ENCODE results near the gene GPRIN3. TPM values are rescaled to one million over a fixed set of nuclear protein-coding genes. Genes with fewer than 3 reads are reported as not detected.

Gene GPRIN3
- total and polyA plus RNA-seq, 10 of the 15 experiments (the other 5 are each of a cell fraction or from before 2014, with no cell fraction given): under 0.01 to 0.05 (median 0.01) TPM; not detected in 6

GRCh38 chr4:89263265-89263664 lies 44.3 kb downstream of the GPRIN3 start:
- H3K4me2 ChIP-seq (ENCODE audit: control insufficient read depth, insufficient read depth): no peak overlapping the region
- DNase-seq (ENCODE audit: low read depth, low spot score) (no peak), ATAC-seq (no peak), FAIRE-seq (no peak)
- no peaks in the 10 kb centered on the region; a peak in 1 of 4 replicates for H3K27me3 ChIP-seq (replicated peaks in 1 of 2; ENCODE audit: control insufficient read depth in 2 of 2, insufficient read depth in 2 of 2, low read length in 1 of 2)
- in situ Hi-C loops (cut with MboI) (no loop called here), intact Hi-C loops (cut with micrococcal nuclease; ENCODE audit: unreplicated experiment) (no loop called here)
- CTCF ChIA-PET: interaction anchor here (1.4 kb wide), 1 partner anchor 12 kb away, joined by 6 read pairs; no protein-coding TSS in a partner anchor
- H2AFZ ChIP-seq (ENCODE audit: control insufficient read depth, low read depth, low read length): no peak overlapping the region
- H4K20me1 ChIP-seq (ENCODE audit: control insufficient read depth, insufficient read depth): no peaks in the 10 kb centered on the region
- SMC1A ChIA-PET (ENCODE audit: uncharacterized antibody, unreplicated experiment): no interaction called here
- no peak overlapping the region for H3K27ac ChIP-seq (ENCODE audit: control insufficient read depth, insufficient read depth)
- POLR2A ChIA-PET: no interaction called here
- no peaks in the 10 kb centered on the region for H3K4me1 ChIP-seq (ENCODE audit: control insufficient read depth, insufficient read depth, low read length)
- no peaks in the 10 kb centered on the region for H3K79me2 ChIP-seq (ENCODE audit: control insufficient read depth, insufficient read depth, low read length)
- H3K9ac ChIP-seq (ENCODE audit: control insufficient read depth, insufficient read depth, low read length): no peak overlapping the region
- WGBS (ENCODE audit: insufficient coverage, insufficient replicate concordance, low lambda C conversion rate, missing lambda C conversion rate): 11% methylated on average over 3 of the region's 3 CpGs
- H3K36me3 ChIP-seq (ENCODE audit: control insufficient read depth in 2 of 2, insufficient read depth in 2 of 2, low read length in 1 of 2): no peaks in the 10 kb centered on the region
- no peaks in the 10 kb centered on the region for H3K9me3 ChIP-seq (replicated peaks; ENCODE audit: control insufficient read depth, insufficient read depth, low read length)
- RAD21 ChIA-PET (ENCODE audit: unreplicated experiment): no interaction called here
- BruUV-seq (replicated peaks): no TSS peak
- no peak overlapping the region for H3K4me3 ChIP-seq
- TF ChIP-seq SMC3 (IDR thresholded peaks at IDR 0.05; ENCODE audit: borderline replicate concordance, low read length) (no peak), SIN3A (IDR thresholded peaks at IDR 0.05; ENCODE audit: low read depth, low read length) (no peak), ZNF24 (IDR thresholded peaks at IDR 0.05) (no peak), NR2C1 (IDR thresholded peaks at IDR 0.05) (no peak), MYC (IDR thresholded peaks at IDR 0.05; ENCODE audit: insufficient read depth, insufficient read length, insufficient replicate concordance, low read length, severe bottlenecking) (no peak), ZNF687 (IDR thresholded peaks at IDR 0.05) (no peak), BRCA1 (IDR thresholded peaks at IDR 0.05; ENCODE audit: low read depth, low read length) (no peak), BCL3 (IDR thresholded peaks at IDR 0.05; ENCODE audit: borderline replicate concordance, insufficient read depth, low read depth, low read length, poor library complexity, severe bottlenecking) (no peak), CBX3 (IDR thresholded peaks at IDR 0.05; ENCODE audit: borderline replicate concordance, low read depth) (no peak), CHD2 (IDR thresholded peaks at IDR 0.05; ENCODE audit: borderline replicate concordance, low read depth, low read length) (no peak), NFYB (IDR thresholded peaks at IDR 0.05; ENCODE audit: insufficient read depth, low read depth, low read length) (no peak), SUPT20H (IDR thresholded peaks at IDR 0.05; ENCODE audit: borderline replicate concordance, control insufficient read depth, low read depth, low read length) (no peak)
- TF ChIP-seq, protein P1, sequence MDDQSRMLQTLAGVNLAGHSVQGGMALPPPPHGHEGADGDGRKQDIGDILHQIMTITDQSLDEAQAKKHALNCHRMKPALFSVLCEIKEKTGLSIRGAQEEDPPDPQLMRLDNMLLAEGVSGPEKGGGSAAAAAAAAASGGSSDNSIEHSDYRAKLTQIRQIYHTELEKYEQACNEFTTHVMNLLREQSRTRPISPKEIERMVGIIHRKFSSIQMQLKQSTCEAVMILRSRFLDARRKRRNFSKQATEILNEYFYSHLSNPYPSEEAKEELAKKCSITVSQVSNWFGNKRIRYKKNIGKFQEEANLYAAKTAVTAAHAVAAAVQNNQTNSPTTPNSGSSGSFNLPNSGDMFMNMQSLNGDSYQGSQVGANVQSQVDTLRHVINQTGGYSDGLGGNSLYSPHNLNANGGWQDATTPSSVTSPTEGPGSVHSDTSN (IDR thresholded peaks at IDR 0.05; ENCODE audit: insufficient replicate concordance, low read depth, low read length): no peak
